D721Med (cell line): ENCODE data around the gene CDCA4.
"Not testable (repeated sequence)": the region's sequence is repeated elsewhere in the genome, so short reads cannot be mapped to it uniquely, and the experiment has no call there.

ENCODE experiments used
- DNase-seq: peaks from one replicate; pipeline ENCODE4 v3.0.0; 2011; ENCODE audit warnings: low spot score; ENCODE audit not compliant: insufficient read length
- FAIRE-seq: peaks from 2 replicates; lab custom pipeline; 2011; peaks lifted over from hg19 to GRCh38; lab: Jason Lieb, UNC
- TF ChIP-seq, protein P1 (sequence below): IDR thresholded peaks from 2 replicates; pipeline ENCODE4 v1.5.1; 2012; ENCODE audit warnings: mild to moderate bottlenecking, control low read depth; ENCODE audit not compliant: insufficient read depth; ENCODE audit errors: missing control alignments

Gene CDCA4

DNA sequence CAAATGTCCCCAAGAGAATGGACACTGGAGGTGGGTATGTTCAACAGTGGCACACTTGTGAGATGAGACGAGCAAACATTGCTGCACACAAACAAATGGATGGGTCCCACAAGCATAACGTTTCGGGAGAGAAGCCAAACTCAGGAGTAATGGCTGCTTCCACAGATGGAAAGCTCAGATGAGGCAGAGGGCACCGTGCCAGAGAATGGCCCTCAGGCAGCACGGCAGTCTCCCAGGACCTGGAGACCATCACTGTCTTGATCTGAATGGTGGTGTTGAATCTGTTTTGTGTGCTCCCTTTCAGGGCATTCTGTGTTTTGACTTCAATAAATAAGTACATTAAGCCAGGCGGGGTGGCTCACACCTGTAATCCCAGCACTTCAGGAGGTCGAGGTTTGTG lies 8.5 kb upstream of the CDCA4 start:
- no peak for FAIRE-seq

DNA sequence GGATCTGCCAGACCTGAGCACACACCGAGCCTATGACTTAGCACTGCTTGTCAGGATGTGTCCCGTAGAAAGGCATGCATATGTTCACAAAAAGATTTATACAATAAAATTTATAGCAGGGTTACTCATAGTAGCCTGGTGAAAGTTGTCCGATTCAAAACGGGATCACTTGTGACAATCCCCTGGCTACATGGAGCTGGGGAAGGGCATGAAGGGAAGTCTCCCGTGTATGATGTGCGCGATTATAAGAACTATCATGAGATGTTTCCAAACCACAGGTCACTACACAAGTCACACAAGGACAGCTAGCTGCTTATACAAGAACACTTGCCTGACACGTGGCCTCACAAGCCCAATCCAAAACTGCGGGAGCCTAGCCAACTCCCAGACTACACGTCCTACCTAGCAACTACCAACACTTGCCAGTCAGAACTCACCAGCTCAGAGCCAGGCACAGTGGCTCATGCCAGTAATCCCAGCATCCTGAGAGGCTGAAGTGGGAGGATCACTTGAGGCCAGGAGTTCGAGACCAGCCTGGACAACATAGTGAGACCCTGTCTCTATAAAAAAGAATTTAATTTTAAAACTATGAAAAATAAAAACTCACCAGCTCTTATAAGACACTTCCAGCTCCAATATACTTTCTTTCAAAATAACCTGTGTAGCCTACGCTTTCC lies 7.5 kb upstream of the CDCA4 start:
- TF ChIP-seq, protein P1, sequence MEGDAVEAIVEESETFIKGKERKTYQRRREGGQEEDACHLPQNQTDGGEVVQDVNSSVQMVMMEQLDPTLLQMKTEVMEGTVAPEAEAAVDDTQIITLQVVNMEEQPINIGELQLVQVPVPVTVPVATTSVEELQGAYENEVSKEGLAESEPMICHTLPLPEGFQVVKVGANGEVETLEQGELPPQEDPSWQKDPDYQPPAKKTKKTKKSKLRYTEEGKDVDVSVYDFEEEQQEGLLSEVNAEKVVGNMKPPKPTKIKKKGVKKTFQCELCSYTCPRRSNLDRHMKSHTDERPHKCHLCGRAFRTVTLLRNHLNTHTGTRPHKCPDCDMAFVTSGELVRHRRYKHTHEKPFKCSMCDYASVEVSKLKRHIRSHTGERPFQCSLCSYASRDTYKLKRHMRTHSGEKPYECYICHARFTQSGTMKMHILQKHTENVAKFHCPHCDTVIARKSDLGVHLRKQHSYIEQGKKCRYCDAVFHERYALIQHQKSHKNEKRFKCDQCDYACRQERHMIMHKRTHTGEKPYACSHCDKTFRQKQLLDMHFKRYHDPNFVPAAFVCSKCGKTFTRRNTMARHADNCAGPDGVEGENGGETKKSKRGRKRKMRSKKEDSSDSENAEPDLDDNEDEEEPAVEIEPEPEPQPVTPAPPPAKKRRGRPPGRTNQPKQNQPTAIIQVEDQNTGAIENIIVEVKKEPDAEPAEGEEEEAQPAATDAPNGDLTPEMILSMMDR = no peak
- DNase-seq = no peak
- no peak for FAIRE-seq

More for the DNA sequence above, 8.5 kb upstream of the CDCA4 start:
- TF ChIP-seq, protein P1 = no peak
- no peak for DNase-seq

DNA sequence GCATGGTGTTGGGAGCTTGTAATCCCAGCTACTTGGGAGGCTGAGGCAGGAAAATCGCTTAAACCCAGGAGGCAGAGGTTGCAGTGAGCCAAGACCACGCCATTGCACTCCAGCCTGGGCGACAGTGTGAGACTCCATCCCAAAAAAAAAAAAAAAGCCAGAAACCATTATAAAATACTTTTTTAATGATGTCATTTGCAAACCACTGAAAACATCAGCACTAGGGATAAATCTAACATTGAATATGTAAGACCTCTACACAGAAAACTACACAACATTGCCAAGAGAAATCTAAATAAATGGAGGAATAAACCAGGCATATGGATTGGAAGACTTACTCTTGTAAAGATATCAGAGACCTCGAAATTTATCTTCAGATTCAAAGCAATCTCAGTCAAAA lies 6.8 kb upstream of the CDCA4 start:
- not testable (repeated sequence) for FAIRE-seq, DNase-seq

DNA sequence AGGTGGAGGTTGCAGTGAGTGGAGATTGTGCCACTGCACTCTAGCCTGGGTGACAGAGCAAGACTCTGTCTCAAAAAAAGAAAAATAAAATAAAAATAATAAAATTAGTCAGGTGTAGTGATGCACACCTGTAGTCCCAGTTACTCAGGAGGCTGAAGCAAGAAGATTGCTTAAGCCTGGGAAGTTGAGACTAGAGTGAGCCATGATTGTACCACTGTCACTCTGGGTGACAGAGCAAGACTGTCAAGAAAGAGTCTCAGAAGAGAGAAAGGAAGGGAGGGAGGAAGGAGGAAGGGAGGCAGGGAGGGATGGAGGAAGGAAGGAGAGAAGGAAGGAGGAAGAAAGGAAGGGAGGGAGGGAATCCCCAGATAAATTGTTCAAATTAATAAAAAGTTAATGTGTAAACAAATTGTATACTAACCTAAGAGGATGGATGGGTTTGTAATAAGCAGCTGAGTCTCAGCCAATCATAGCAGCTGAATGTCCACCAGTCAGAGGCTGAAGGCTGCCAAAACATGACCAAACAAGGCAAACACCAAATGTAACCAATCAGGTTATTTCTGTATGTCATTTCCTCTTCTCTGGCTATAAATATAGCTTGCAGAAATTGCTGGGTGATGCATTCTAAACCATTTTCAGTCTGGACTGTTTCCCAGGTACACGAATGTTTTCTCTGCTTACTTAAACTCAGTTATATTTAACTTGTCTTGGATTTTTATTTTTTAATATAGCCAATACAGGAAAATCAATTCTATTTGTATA lies 6.1 kb upstream of the CDCA4 start:
- TF ChIP-seq, protein P1 = no peak
- DNase-seq (no peak), FAIRE-seq (no peak)

GRCh38 chr14:105026033-105026785 lies 5.3 kb upstream of the CDCA4 start:
- DNase-seq (no peak), FAIRE-seq (no peak)
- TF ChIP-seq, protein P1 = no peak

GRCh38 chr14:105025429-105025828 lies 4.5 kb upstream of the CDCA4 start:
- FAIRE-seq (no peak), DNase-seq (no peak)
- TF ChIP-seq, protein P1 = no peak

GRCh38 chr14:105023791-105024480 lies 3.1 kb upstream of the CDCA4 start:
- TF ChIP-seq, protein P1 = no peak
- no peak for FAIRE-seq
- DNase-seq = no peak
